Measurements from ENCODE around the gene PELI1.

GRCh38 chr2:64140665-64141200 is 3.5 kb downstream of the PELI1 start:
- no peak for TF ChIP-seq POLR2A (IDR thresholded peaks at IDR 0.05; ENCODE audit: low read depth, low read length)
- no peak for TF ChIP-seq CTCF (IDR thresholded peaks at IDR 0.05; ENCODE audit: extremely low read depth in 1 of 2, insufficient read depth in 1 of 2, low read depth in 1 of 2, low read length in 2 of 2)
- no peak for TF ChIP-seq EZH2 (IDR thresholded peaks at IDR 0.05; ENCODE audit: borderline replicate concordance, low read depth, low read length, severe bottlenecking)
- TF ChIP-seq POLR2AphosphoS5 (IDR thresholded peaks at IDR 0.05; ENCODE audit: insufficient read depth, low read depth, low read length) = no peak
